ENCODE data around the gene KIF24.
"Not testable (repeated sequence)": the region's sequence is repeated elsewhere in the genome, so short reads cannot be mapped to it uniquely, and the experiment has no call there.

Gene KIF24

GRCh38 chr9:34362614-34363214 lies 33.6 kb upstream of the KIF24 start:
- no peak for DNase-seq (ENCODE audit: low spot score)

- DNase-seq (ENCODE audit: low spot score) = not testable (repeated sequence)
Measured at GRCh38 chr9:34352957-34353356, 23.9 kb upstream of the KIF24 start.

- not testable (repeated sequence) for DNase-seq (ENCODE audit: low spot score)
Measured at GRCh38 chr9:34352122-34352652, 23.1 kb upstream of the KIF24 start.

GRCh38 chr9:34349324-34349723 lies 20.3 kb upstream of the KIF24 start:
- DNase-seq (ENCODE audit: low spot score) = no peak

GRCh38 chr9:34347800-34348158 lies 18.7 kb upstream of the KIF24 start:
- no peak for DNase-seq (ENCODE audit: low spot score)

- no peak for DNase-seq (ENCODE audit: low spot score)
Measured at GRCh38 chr9:34346873-34347799, 18.1 kb upstream of the KIF24 start.

- no peak for DNase-seq (ENCODE audit: low spot score)
Measured at GRCh38 chr9:34343605-34344004, 14.5 kb upstream of the KIF24 start.

GRCh38 chr9:34343090-34343489 lies 14.0 kb upstream of the KIF24 start:
- peak; percentile 82 for DNase-seq (ENCODE audit: low spot score)

- DNase-seq (ENCODE audit: low spot score) = no peak
Measured at GRCh38 chr9:34341659-34342295, 12.7 kb upstream of the KIF24 start.

- DNase-seq (ENCODE audit: low spot score) = peak; percentile 75
Measured at GRCh38 chr9:34338665-34339385, 9.8 kb upstream of the KIF24 start.

GRCh38 chr9:34338079-34338478 lies 9.0 kb upstream of the KIF24 start:
- DNase-seq (ENCODE audit: low spot score) = not testable (repeated sequence)

GRCh38 chr9:34337403-34337802 lies 8.3 kb upstream of the KIF24 start:
- no peak for DNase-seq (ENCODE audit: low spot score)

- DNase-seq (ENCODE audit: low spot score) = no peak
Measured at GRCh38 chr9:34335376-34335775, 6.3 kb upstream of the KIF24 start.

- DNase-seq (ENCODE audit: low spot score) = no peak
Measured at GRCh38 chr9:34334916-34335315, 5.8 kb upstream of the KIF24 start.

- DNase-seq (ENCODE audit: low spot score) = peak; percentile 88
Measured at GRCh38 chr9:34334337-34334824, 5.3 kb upstream of the KIF24 start.

GRCh38 chr9:34333836-34334235 lies 4.8 kb upstream of the KIF24 start:
- DNase-seq (ENCODE audit: low spot score) = no peak

GRCh38 chr9:34332076-34332964 lies 3.3 kb upstream of the KIF24 start:
- DNase-seq (ENCODE audit: low spot score) = peak; percentile 87

- DNase-seq (ENCODE audit: low spot score) = no peak
Measured at GRCh38 chr9:34331196-34331595, 2.1 kb upstream of the KIF24 start.

GRCh38 chr9:34328500-34328986 lies 525 bp downstream of the KIF24 start:
- no peak for DNase-seq (ENCODE audit: low spot score)

GRCh38 chr9:34326690-34327089 lies 2.4 kb downstream of the KIF24 start:
- no peak for DNase-seq (ENCODE audit: low spot score)

All from Ammon's horn (tissue), 1 donor.